Measurements from ENCODE around the gene CALM3. TPM values are rescaled to one million over a fixed set of nuclear protein-coding genes. Genes with fewer than 3 reads are reported as not detected.

CALM3 gene
- total and polyA plus RNA-seq, 2 of the 13 experiments (the other 11 are each of a cell fraction or from before 2014, with no cell fraction given): 239 to 258 TPM

DNA sequence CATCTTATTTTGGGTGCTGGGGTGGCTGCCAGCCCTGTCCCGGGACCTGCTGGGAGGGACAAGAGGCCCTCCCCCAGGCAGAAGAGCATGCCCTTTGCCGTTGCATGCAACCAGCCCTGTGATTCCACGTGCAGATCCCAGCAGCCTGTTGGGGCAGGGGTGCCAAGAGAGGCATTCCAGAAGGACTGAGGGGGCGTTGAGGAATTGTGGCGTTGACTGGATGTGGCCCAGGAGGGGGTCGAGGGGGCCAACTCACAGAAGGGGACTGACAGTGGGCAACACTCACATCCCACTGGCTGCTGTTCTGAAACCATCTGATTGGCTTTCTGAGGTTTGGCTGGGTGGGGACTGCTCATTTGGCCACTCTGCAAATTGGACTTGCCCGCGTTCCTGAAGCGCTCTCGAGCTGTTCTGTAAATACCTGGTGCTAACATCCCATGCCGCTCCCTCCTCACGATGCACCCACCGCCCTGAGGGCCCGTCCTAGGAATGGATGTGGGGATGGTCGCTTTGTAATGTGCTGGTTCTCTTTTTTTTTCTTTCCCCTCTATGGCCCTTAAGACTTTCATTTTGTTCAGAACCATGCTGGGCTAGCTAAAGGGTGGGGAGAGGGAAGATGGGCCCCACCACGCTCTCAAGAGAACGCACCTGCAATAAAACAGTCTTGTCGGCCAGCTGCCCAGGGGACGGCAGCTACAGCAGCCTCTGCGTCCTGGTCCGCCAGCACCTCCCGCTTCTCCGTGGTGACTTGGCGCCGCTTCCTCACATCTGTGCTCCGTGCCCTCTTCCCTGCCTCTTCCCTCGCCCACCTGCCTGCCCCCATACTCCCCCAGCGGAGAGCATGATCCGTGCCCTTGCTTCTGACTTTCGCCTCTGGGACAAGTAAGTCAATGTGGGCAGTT, 8.6 kb downstream of the CALM3 start:
- FAIRE-seq: no peak
- ChIA-PET POLR2A (interaction anchor here (2.7 to 2.8 kb wide), 2 partner anchors 7 to 9 kb away, joined by 10 to 11 read pairs; partner anchors contain the start of gene CALM3), CTCF (ENCODE audit: low intra/inter-chr PET ratio, low total read pairs) (no interaction called here)
- Histone ChIP-seq H3K27ac (ENCODE audit: extremely low read length, insufficient read depth, low read length) (no peak overlapping the region), H3K79me2 (ENCODE audit: insufficient read depth, low read length) (peaks cover 5% of the 10 kb centered on the region), H3K27me3 (ENCODE audit: control insufficient read depth in 1 of 2, insufficient read depth in 2 of 2, low read length in 2 of 2) (no peaks in the 10 kb centered on the region), H3K9ac (ENCODE audit: insufficient read depth, low read depth, low read length) (no peak overlapping the region), H3K36me3 (replicated peaks in 1 of 2; ENCODE audit: control insufficient read depth in 1 of 2, insufficient read depth in 2 of 2, low read length in 2 of 2) (peaks cover 30 to 55% of the 10 kb centered on the region in 2 experiments; a peak in 4 of 5 replicates), H2AFZ (ENCODE audit: low read length) (no peak overlapping the region), H3K4me1 (ENCODE audit: insufficient read depth, low read length) (peaks cover 13% of the 10 kb centered on the region), H4K20me1 (ENCODE audit: insufficient read depth, low read length) (peaks cover 6% of the 10 kb centered on the region; the same call in 1 of the 2 replicates), H3K4me3 (replicated peaks in 1 of 3; ENCODE audit: insufficient read depth in 1 of 3, low read depth in 2 of 3, low read length in 3 of 3) (no peak overlapping the region), H3K4me2 (ENCODE audit: low read depth, low read length) (no peak overlapping the region), H3K9me3 (ENCODE audit: low read length) (no peaks in the 10 kb centered on the region)
- no peak for DNase-seq (ENCODE audit: low spot score)
- intact Hi-C loops (cut with micrococcal nuclease; ENCODE audit: unreplicated experiment): loop anchor here (1.0 kb wide), 1 partner anchor 7 kb away; no protein-coding TSS in a partner anchor
- TF ChIP-seq ISX (CRISPR knock-in tag; conservative IDR thresholded peaks at IDR 0.05) (no peak), AGO2 (optimal IDR thresholded peaks at IDR 0.05; ENCODE audit: low read depth, low read length) (peak; percentile 21), NFKBIZ (CRISPR knock-in tag; IDR thresholded peaks at IDR 0.05) (no peak), ZNF510 (CRISPR knock-in tag; IDR thresholded peaks at IDR 0.05; ENCODE audit: low read depth) (no peak), RBFOX2 (IDR thresholded peaks at IDR 0.05; ENCODE audit: low read depth, low read length) (peak; percentile 58), POLR2A (IDR thresholded peaks at IDR 0.05; ENCODE audit: insufficient read depth in 1 of 2, low read depth in 2 of 2, low read length in 2 of 2) (0 out of 4 replicates have a peak, but pooled peaks of 1 of the 2 experiments have one; percentile 20), DNMT3B (CRISPR knock-in tag; conservative IDR thresholded peaks at IDR 0.05) (no peak)
- TF ChIP-seq, protein P1, sequence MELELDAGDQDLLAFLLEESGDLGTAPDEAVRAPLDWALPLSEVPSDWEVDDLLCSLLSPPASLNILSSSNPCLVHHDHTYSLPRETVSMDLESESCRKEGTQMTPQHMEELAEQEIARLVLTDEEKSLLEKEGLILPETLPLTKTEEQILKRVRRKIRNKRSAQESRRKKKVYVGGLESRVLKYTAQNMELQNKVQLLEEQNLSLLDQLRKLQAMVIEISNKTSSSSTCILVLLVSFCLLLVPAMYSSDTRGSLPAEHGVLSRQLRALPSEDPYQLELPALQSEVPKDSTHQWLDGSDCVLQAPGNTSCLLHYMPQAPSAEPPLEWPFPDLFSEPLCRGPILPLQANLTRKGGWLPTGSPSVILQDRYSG (CRISPR knock-in tag; IDR thresholded peaks at IDR 0.05): no peak
- TF ChIP-seq, protein P2, sequence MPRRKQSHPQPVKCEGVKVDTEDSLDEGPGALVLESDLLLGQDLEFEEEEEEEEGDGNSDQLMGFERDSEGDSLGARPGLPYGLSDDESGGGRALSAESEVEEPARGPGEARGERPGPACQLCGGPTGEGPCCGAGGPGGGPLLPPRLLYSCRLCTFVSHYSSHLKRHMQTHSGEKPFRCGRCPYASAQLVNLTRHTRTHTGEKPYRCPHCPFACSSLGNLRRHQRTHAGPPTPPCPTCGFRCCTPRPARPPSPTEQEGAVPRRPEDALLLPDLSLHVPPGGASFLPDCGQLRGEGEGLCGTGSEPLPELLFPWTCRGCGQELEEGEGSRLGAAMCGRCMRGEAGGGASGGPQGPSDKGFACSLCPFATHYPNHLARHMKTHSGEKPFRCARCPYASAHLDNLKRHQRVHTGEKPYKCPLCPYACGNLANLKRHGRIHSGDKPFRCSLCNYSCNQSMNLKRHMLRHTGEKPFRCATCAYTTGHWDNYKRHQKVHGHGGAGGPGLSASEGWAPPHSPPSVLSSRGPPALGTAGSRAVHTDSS (CRISPR knock-in tag; conservative IDR thresholded peaks at IDR 0.05): no peak
- ATAC-seq: no peak
- WGBS (ENCODE audit: low lambda C conversion rate): 97% methylated on average over 27 of the region's 30 CpGs
- in situ Hi-C loops (cut with HindIII; ENCODE audit: extremely low pct_ligation_motif_present, low pct_unique_long_range_greater_than_20kb): loop anchor here (10.0 kb wide), 1 partner anchor 55 kb away; the partner anchor contains the start of gene DACT3
- TSS peak; percentile 79 for BruUV-seq (replicated peaks)

All from HepG2 (cell line).